H1 (cell line): ENCODE measurements around the gene PIGX.

Experiments used
- PHF8 ChIP-seq: fragments of 200-600 bp; sonication (generic); conservative IDR thresholded peaks from 2 replicates; pipeline ENCODE4 v1.7.1; 2012; ENCODE audit warnings: low read depth, mild to moderate bottlenecking, inconsistent platforms, low read length, moderate library complexity
- RAD21 ChIP-seq, 2 experiments: IDR thresholded peaks in 1 of 2; conservative IDR thresholded peaks in 1 of 2; 2 replicates each; pipeline ENCODE4 v1.6.1; 2011; ENCODE audit warnings: low read depth in 2 of 2, low read length in 2 of 2, improper control_type of control experiment in 1 of 2, inconsistent platforms in 1 of 2, mild to moderate bottlenecking in 1 of 2, moderate library complexity in 1 of 2

DNA sequence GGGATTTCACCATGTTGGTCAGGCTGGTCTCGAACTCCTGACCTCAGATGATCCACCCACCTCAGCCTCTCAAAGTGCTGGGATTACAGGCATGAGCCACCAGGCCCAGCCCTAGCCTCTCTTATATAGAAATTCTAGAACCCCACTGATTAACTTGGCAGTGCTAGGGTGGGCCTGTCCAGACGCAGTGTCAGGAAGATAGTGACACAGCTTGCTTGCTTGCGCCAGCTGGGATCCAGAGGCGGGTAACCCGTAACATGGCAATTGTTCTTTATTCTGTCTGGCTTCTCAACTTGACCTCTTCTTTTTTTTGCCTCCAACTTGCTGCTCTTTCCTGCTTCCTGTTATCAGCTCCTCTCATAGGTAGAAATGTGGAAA is 16.3 kb upstream of the PIGX start:
- TF ChIP-seq PHF8 (no peak), RAD21 (IDR thresholded peaks at IDR 0.05 in 1 of 2, conservative IDR thresholded peaks at IDR 0.05 in 1 of 2; ENCODE audit: low read depth in 2 of 2, low read length in 2 of 2) (no peak)
